ENCODE results near the gene LRP1B.

GRCh38 chr2:141869572-141869971 lies 261.2 kb downstream of the LRP1B start:
- TF ChIP-seq, protein P1, sequence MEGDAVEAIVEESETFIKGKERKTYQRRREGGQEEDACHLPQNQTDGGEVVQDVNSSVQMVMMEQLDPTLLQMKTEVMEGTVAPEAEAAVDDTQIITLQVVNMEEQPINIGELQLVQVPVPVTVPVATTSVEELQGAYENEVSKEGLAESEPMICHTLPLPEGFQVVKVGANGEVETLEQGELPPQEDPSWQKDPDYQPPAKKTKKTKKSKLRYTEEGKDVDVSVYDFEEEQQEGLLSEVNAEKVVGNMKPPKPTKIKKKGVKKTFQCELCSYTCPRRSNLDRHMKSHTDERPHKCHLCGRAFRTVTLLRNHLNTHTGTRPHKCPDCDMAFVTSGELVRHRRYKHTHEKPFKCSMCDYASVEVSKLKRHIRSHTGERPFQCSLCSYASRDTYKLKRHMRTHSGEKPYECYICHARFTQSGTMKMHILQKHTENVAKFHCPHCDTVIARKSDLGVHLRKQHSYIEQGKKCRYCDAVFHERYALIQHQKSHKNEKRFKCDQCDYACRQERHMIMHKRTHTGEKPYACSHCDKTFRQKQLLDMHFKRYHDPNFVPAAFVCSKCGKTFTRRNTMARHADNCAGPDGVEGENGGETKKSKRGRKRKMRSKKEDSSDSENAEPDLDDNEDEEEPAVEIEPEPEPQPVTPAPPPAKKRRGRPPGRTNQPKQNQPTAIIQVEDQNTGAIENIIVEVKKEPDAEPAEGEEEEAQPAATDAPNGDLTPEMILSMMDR (IDR thresholded peaks at IDR 0.05), result no peak
- TF ChIP-seq POLR2A (IDR thresholded peaks at IDR 0.05), result no peak

Data from tibial nerve (tissue), 3 donors.